RCC 7860 (cell line): ENCODE data around the gene LPA.
"Not testable (repeated sequence)": the region's sequence is repeated elsewhere in the genome, so short reads cannot be mapped to it uniquely, and the experiment has no call there.

Experiments
- DNase-seq: peaks from one replicate; pipeline ENCODE4 v3.0.0-alpha.2; 2015; ENCODE audit warnings: low spot score
- FAIRE-seq: peaks from 2 replicates; lab custom pipeline; 2012; peaks lifted over from hg19 to GRCh38; lab: Jason Lieb, UNC

Gene LPA, protein sequence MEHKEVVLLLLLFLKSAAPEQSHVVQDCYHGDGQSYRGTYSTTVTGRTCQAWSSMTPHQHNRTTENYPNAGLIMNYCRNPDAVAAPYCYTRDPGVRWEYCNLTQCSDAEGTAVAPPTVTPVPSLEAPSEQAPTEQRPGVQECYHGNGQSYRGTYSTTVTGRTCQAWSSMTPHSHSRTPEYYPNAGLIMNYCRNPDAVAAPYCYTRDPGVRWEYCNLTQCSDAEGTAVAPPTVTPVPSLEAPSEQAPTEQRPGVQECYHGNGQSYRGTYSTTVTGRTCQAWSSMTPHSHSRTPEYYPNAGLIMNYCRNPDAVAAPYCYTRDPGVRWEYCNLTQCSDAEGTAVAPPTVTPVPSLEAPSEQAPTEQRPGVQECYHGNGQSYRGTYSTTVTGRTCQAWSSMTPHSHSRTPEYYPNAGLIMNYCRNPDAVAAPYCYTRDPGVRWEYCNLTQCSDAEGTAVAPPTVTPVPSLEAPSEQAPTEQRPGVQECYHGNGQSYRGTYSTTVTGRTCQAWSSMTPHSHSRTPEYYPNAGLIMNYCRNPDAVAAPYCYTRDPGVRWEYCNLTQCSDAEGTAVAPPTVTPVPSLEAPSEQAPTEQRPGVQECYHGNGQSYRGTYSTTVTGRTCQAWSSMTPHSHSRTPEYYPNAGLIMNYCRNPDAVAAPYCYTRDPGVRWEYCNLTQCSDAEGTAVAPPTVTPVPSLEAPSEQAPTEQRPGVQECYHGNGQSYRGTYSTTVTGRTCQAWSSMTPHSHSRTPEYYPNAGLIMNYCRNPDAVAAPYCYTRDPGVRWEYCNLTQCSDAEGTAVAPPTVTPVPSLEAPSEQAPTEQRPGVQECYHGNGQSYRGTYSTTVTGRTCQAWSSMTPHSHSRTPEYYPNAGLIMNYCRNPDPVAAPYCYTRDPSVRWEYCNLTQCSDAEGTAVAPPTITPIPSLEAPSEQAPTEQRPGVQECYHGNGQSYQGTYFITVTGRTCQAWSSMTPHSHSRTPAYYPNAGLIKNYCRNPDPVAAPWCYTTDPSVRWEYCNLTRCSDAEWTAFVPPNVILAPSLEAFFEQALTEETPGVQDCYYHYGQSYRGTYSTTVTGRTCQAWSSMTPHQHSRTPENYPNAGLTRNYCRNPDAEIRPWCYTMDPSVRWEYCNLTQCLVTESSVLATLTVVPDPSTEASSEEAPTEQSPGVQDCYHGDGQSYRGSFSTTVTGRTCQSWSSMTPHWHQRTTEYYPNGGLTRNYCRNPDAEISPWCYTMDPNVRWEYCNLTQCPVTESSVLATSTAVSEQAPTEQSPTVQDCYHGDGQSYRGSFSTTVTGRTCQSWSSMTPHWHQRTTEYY (N-terminal part only)

GRCh38 chr6:160664198-160664597 lies at the start of gene LPA:
TSS of gene LPA (minus strand) at chr6:160664275. CDS start at chr6:160664214, 61 bp downstream.
- FAIRE-seq, DNase-seq: not testable (repeated sequence)

DNA sequence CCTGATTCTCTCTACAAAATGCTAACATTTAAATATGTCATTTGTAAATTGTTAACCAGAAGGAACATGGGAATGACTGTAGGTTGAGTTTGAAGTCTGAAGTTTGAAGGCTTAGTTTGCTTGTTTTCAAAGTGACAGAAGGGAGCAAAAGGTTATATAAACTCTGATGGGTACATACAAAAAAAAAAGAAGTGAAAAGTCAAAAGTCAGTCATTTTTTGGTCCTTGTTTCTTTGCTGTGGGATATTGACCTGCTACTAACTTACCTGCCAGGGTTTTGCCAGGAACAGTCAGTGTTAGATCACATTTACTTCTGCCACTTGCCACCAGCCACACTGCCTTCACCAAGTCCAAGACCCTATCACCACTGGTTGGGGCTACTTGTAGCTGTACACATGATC lies 44.9 kb upstream of the LPA start:
- not testable (repeated sequence) for FAIRE-seq

DNA sequence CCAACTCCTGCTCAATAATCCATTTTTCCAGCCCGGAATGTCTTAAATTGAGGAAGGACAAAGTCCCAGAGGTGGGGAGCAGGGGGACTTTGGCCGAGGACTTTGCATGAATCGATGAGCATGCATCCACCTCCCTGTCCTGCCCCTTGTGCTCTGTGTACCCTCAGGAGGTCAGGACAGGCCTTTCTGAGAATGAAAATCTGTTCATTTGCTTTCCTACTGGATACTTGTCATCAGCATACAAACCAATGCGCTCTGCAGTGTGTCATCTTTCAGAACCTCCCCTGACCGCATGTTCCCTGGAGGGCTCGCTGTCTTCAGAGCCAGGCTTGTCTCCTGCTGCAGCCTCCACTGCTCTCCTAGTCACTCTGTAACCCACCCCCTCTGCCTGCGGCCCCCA lies 40.6 kb upstream of the LPA start:
- FAIRE-seq: not testable (repeated sequence)

More for the DNA sequence above, 44.9 kb upstream of the LPA start:
- not testable (repeated sequence) for DNase-seq

DNA sequence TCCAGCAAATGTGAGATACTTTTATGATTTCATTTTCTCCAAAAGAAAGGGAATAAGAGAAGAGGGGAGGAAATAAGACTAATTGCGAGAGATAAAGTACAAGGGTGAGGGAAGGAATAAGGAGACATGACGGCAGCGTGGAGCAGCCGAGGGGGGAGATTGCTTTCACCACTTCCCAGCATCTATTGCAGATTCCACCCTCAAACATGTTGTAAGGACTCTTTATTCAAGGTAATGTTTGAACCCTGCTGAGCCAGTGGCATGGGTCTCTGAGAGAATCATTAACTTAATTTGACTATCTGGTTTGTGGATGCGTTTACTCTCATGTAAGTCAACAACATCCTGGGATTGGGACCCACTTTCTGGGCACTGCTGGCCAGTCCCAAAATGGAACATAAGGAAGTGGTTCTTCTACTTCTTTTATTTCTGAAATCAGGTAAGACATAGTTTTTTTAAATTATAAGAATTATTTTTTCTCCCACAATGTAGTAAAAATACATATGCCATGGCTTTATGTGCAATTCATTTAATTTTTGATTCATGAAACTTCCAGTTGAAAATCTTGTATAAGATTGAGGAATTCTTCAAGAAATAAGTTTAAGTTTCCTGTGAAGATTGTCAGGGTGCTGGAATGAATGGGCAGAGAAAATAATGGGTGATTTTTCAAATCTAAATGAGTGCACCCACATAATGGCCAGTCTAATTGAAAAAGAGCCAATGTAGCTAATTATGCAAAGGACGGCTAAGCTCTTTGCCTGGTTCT lies 38.0 kb upstream of the LPA start, which contains the start of gene PLG:
Gene PLG, plus strand, starts transcription at position 327 of the 763 bp plus-strand sequence. Its CDS starts 61 bp downstream, at position 388.
- not testable (repeated sequence) for DNase-seq, FAIRE-seq

More for the DNA sequence above, 40.6 kb upstream of the LPA start:
- DNase-seq: not testable (repeated sequence)

GRCh38 chr6:160697826-160698225 lies 33.8 kb upstream of the LPA start:
- no peak for FAIRE-seq
- no peak for DNase-seq

DNA sequence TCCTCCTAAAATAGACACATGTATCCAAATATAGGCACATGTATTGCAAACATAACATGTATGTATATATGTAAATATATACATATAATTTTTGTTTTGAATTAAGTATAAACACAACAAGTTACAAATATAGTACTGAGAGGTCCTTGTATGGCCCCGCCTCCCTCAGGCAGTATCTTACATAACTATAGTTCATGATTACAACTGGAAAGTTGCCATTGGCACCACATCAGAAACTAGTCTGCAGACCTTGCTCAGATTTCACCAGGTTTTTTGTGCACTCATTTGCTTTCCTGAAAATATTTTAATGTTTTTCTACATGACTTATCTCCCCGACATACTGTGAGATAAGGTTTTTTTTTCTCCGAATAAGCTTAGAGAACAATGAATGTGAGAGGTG lies 32.8 kb upstream of the LPA start:
- not testable (repeated sequence) for DNase-seq, FAIRE-seq

- FAIRE-seq: not testable (repeated sequence)
Measured at GRCh38 chr6:160695622-160696021, 31.5 kb upstream of the LPA start.

DNA sequence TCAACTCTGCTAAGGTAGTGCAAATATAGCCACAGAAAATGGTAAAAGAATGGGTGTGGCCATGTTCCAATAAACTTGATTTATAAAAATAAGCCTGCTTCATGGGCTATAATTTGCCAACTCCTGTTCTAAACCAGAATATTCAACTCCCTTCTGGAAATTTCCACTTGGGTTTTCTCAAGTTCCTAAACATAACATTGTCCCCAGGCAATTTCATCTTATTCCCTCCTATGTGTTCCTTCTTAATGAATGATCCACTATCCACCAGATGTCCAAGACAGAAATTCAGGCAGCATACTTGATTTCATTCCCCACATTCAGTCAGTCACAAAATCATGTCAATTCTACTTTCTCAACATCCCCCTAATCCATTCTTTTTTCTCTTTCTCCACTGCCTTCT lies 30.9 kb upstream of the LPA start:
- not testable (repeated sequence) for DNase-seq, FAIRE-seq

More at GRCh38 chr6:160695622-160696021, 31.5 kb upstream of the LPA start:
- DNase-seq: not testable (repeated sequence)

- FAIRE-seq (no peak), DNase-seq (no peak)
Measured at GRCh38 chr6:160692369-160692959, 28.4 kb upstream of the LPA start.

- FAIRE-seq: no peak
- DNase-seq: no peak
Measured at GRCh38 chr6:160691617-160692016, 27.5 kb upstream of the LPA start.

DNA sequence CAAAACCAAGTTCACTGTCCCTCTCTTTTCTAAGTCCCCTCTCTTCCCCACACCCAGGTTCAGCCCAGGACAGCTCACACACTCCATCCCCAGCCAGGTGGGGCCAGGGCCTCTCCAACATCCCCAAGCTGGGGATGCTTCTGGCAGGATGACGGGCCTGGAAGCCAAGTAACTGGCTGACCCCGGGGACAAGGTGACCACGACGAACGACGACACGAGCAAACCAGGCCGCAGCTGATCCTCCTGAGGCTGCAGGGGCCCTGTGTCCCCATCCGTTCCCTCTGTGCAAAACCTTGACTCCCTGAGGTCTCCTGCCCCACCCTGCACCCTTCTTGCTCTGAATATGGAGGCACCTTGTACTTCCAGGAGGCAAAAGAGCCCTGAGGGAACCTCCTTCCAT lies 26.4 kb upstream of the LPA start:
- FAIRE-seq (no peak), DNase-seq (no peak)

GRCh38 chr6:160685762-160686450 lies 21.8 kb upstream of the LPA start:
- DNase-seq: no peak
- no peak for FAIRE-seq

DNA sequence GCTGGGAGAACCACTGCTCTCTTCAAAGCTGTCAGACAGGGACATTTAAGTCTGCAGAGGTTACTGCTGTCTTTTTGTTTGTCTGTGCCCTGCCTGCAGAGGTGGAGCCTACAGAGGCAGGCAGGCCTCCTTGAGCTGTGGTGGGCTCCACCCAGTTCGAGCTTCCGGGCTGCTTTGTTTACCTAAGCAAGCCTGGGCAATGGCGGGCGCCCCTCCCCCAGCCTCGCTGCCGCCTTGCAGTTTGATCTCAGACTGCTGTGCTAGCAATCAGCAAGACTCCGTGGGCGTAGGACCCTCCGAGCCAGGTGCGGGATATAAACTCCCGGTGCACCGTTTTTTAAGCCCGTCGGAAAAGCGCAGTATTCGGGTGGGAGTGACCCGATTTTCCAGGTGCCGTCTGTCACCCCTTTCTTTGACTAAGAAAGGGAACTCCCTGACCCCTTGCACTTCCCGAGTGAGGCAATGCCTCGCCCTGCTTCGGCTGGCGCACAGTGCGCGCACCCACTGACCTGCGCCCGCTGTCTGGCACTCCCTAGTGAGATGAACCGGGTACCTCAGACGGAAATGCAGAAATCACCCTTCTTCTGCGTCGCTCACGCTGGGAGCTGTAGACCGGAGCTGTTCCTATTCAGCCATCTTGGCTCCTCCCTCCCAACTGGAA lies 21.2 kb upstream of the LPA start:
- not testable (repeated sequence) for FAIRE-seq, DNase-seq

DNA sequence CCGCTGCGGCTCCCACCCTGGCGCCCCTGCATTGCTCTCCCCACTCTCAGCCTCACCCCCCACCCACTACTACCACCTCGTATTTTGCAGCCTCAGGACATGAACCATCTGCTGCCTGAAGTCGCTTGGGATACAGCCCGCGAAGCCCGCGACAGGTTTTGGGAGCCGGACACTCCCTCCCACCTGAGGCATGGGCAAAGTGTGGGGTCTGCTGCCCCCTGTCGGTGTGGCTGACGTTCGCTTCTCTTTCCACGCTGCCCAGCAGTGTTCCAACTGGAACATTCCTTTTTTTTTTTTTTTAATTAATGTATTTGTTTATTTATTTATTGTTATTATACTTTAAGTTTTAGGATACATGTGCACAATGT lies 15.3 kb upstream of the LPA start:
- FAIRE-seq (no peak), DNase-seq (no peak)

DNA sequence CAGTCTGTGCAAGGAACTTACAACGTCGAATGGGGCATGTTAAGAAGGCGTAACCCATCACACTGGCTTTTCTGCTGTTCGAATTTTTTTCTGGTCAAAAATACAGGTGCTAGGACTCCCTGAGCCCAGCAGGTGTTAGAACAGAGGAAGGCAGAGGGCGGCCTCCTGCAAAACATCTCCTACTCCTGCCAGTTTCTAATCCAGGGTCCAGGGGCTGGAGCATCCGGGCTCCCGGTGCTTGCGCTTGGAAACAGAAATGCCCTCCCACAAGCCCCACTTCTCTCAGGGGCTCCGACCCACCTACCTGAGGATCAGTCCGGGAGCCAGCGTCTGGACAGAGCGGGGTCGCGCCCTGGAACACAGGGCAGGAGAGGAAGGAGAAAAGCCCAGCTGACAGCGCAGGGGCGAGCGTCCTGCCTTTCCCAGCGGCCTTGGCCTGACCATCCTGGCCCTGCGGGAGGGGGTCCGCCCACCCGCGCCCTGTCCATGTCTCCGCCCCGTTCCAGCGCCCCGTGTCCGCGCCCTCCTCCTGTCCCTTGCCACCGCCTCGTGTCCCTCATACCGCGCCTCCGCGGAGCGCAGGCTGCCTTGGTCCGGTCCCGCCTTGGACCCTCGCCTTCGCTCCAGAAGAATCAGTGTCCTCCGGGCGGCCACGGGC lies 14.8 kb upstream of the LPA start:
- DNase-seq (no peak), FAIRE-seq (no peak)

DNA sequence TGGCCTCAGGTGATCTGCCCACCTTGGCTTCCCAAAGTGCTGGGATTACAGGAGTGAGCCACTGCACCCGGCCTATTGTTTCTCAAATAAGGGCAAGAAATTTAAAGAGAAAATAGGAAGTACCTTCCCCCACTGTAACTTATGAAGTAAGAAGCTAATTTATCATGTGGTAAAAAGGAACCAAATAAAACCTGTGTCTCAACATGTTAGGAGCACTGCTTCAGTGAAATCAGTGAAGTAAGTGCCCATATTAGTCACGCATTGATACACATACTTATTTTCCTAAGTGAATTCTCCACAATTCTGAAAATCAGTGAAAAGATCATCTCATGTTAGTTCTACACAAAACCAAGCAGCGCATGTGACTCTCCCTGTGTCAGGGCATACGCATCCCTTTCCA lies 14.2 kb upstream of the LPA start:
- FAIRE-seq (no peak), DNase-seq (no peak)

- not testable (repeated sequence) for FAIRE-seq, DNase-seq
Measured at GRCh38 chr6:160676418-160676817, 12.3 kb upstream of the LPA start.

DNA sequence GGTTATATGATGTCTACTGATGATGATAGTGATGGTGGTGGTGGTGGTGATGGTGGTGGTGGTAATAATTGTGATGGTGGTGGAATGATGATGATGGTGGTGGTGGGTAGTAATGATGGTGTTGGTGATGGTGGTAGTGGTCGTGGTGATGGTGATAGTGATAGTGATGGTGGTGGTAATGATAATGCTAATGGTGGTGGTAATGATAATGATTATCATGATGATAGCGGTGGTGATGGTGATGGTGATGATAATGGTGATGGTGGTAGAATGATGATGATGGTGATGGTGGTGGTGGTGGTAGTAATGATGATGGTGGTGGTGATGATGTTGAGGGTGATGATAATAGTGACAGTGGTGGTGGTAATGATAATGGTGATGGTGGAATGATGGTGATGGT lies 4.5 kb upstream of the LPA start:
- FAIRE-seq (no peak), DNase-seq (no peak)
